GM21390 (cell line): ENCODE data around the gene MAP3K2.

Experiments used
- ATAC-seq: cut with Tn5 transposase; IDR thresholded peaks from one replicate; pipeline ENCODE4 v1.9.1; 2021; ENCODE audit not compliant: unreplicated experiment

Gene MAP3K2

DNA sequence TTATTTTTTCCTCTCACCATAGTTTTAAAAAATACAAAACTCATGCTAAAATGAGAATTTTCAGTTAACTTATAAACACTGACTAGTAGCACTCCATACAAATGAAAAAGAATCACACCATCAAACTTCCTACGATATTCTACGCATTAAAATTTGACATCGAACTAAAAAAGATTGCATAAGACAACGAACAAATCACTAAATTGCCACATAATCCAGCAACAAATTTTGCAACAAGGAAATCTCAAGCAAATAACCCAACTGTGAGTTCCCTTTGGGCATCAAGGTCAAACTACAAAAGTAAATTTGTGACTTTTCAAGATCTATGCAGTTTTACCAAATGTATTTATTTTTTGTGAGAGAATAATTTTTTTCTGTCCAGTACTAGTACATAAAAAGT is 1.5 kb downstream of the MAP3K2 start:
- no peak for ATAC-seq

DNA sequence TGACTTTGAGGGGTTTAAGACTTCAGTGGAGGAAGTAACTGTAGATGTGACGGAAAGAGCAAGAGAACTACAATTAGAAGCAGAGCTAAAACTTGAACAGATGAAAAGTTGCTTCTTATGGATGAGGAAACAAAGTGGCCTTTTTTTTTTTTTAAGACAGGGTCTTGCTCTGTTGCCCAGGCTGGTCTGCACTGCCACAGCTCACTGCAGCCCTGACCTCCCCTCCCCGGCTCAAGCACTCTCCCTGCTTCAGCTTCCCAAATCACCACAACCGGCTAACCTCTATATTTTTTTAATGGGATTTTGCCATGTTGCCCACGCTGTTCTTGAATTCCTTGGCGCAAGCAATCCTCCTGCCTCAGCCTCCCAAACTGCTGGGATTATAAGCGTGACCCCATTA is 3.2 kb downstream of the MAP3K2 start:
- no peak for ATAC-seq

DNA sequence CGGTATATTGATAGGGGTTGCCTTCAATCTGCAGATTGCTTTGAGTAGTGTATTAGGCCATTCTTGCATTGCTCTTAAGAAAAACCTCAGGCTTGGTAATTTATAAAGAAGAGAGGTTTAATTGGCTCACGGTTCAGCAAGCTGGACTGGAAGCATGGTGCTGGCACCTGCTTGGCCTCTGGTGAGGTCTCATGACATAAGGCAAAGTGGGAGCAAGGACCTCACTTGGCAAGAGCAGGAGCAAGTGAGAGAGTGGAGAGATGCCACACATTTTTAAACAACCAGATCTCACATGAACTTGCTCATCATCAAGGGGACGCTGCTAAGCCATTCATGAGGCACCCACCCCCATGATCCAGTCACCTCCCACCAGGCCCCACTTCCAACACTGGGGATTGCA is 4.9 kb downstream of the MAP3K2 start:
- no peak for ATAC-seq

DNA sequence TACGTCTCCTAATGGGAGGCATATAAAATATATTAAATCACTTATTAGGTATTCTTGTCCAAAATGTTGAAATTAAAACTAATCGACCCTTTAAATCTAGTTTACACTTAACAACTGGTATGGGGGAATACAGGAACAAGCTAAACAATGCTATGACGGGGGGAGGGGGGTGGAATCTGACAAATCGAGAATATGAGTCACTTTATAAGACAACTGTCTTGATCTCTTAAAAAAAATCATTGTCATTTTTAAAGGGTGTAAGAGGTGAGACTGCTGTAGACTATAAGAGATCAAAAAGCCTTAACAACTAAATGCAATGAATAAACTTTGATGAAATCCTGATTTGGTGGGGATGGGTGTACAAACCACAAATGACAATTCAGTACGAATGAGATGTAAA is 6.0 kb downstream of the MAP3K2 start:
- no peak for ATAC-seq

DNA sequence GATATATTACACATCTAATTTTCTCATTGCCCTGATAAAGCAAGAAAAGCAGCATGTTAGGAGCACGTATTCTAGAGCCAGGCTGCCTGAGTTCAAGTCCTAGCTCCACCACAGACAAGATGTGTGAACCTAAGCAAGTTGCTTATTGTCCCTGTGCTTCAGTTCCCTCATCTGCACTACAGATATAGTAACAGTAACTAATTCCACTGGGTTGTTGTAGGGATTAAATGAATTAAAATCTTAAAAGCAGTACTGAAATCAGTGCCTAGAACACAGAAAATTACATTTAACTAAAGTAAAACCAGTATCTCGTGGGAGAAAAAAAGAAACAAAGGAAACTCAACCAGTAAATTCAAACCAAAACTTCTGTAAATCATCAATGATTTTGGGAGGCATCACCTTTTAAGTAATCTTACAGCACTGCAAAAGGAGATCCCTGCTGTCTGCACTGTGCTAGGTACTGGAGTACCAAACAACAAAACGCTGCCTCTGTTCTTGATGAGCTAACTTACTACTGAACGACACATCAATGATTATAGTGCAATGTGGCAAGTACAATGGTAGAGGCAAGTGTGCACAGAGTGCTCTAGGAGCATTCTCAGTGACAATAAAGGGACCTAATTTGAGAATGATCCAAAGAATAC is 7.9 kb downstream of the MAP3K2 start:
- ATAC-seq, result no peak

DNA sequence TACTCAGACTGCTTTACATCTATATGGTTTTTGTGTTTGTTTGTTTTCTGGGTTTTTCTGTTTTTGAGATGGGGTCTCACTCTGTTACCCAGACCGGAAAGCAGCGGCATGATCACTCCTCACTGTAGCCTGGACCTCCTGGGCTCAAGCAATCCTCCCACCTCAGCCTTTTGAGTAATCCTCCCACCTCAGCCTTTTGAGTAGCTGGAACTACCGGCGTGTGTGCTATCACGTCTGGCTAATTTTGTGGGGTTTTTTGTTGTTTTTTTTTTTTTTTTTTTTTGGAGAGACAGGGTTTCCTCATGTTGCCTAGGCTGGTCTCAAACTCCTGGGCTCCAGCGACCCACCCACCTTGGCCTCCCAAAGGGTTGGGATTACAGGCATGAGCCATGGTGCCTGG is 9.1 kb downstream of the MAP3K2 start:
- ATAC-seq, result no peak

DNA sequence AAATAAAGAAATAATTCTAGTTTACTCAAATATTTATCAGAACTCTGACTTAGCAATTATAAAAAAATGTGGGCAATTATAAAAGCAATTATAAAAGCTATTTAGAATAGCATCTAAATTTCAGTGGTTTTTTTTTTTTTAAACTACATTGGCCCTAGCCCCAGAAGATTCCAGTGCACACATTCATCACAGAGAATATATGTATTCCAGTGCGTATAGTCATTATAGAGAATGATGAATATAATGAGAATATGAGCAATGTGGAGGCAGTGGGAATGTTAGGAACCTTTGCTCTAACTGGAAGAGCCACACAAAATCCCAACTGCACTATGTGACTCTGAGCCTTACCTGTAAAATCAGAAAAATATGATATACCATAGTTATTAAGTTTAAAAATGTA is 10.5 kb downstream of the MAP3K2 start:
- ATAC-seq, result no peak

DNA sequence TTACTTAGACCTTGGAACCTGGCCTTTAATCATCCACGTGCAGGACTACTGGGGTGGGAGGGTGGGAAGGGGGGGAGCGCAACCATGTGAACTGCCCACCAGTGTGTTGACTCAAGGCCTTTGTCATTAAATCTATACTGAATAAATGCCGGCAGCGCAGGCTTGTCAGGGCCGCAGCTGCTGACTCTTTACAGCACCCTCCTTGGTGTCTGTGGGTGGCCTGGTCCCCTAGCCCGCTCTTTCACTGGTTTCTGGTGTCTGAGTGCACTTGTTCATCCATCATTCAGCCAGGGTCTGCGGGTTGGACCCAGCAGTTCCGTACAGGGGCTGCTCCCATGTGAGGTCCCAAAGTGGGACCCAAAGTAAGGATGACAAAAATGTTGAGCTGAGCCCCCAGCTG is 11.5 kb downstream of the MAP3K2 start:
- ATAC-seq, result no peak

DNA sequence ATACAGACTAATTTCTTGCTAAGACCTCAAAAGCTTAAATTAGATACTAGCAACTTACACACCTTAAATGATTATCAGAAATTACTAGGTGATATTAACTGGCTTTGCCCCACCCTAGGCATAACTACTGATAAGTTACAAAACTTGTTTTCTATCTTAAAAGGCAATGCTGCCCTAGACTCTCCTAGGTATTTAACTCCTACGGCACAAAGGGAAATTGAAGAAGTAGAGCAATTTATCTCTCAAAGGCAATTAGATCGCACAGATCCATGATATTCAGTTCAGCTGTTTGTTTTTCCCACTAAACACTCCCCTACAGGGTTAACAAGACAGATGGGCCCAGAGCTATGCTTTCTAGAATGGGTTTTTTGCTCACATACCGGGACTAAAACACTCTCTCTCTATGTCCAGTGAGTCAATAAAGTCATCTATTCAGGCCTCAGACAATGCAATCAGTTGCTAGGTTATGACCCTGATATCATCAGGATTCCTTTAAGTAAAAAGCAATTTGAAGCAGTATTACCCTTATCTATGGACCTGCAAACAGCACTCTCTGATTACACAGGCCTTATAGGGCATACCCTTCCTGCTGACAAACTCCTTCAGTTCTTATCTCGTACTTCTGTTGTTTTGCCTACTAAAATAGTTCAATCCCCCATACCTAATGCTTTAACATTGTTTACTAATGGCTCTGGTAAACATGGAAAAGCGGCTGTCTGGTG is 14.3 kb downstream of the MAP3K2 start:
- no peak for ATAC-seq

DNA sequence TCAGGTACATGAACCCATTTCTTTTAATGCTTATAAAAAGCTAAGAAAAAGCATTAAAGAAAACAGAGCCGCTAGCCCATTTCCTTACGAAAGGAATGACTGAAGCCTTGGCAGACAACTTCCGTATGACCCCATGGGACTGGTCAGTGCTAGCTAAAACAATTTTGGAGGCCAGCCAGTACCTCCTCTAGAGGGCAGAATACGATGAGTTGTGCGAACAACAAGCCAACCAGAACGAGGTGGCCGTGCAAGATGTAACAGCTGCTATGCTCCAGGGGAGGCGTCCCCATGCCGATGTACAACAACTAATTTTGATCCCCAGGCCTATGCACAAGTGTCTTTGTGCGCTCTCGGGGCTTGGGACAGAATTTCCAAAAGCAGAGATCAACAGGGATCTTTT is 16.7 kb downstream of the MAP3K2 start:
- no peak for ATAC-seq

DNA sequence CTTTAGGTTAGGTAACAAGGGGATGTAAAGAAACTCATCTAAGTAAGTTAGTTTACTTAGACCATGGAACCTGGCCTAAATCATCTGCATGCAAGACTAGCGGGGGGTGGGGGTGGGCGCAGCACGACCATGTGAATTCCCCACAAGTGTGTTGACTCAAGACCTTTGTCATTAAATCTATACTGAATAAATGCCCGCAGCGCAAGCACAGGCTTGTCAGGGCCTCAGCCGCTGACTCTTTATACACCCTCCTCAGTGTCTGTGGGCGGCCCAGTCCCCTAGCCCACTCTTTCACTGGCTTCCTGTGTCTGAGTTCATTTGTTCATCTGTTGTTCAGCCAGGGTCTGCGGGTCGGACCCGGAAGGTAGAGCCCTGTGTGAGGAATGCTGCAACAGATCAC is 17.8 kb downstream of the MAP3K2 start:
- ATAC-seq, result no peak

DNA sequence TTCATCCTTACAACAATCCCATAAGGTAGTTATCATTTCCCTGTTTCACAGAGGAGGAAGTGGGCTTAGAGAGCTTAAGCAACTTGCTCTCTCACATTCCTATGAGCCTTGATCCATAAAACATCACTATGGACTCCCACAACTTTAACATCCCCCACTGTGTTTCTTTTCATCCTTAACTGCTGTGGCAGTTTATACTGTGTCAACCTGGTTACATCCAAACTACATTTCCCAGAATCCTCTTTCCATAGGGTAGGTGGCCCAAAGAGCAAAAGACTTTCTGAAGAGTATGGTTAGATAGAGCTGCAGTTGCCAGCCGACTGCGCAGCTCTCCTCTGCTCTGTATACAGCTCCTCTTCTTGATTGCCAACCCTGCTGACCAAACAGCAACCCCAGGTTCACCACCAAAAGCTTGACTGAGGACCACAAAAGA is 22.5 kb downstream of the MAP3K2 start:
- ATAC-seq, result no peak

DNA sequence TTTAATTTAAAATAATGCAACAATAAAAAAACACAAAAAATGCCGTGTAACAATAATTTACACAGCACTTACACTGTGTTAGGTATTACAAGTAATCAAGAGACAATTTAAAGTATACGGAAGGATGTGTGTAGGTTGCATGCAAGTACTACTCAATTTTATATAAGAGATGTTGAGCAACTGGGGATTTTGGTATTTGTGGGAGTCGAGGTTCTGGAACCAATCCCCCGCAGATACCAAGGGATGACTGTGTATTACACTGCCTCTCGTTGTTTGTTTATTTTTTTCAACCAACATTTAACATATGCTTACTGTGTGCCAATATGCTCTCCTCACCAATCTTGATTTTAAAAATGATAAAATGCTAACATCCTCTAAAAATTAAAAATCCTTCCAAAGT is 24.8 kb downstream of the MAP3K2 start:
- no peak for ATAC-seq

DNA sequence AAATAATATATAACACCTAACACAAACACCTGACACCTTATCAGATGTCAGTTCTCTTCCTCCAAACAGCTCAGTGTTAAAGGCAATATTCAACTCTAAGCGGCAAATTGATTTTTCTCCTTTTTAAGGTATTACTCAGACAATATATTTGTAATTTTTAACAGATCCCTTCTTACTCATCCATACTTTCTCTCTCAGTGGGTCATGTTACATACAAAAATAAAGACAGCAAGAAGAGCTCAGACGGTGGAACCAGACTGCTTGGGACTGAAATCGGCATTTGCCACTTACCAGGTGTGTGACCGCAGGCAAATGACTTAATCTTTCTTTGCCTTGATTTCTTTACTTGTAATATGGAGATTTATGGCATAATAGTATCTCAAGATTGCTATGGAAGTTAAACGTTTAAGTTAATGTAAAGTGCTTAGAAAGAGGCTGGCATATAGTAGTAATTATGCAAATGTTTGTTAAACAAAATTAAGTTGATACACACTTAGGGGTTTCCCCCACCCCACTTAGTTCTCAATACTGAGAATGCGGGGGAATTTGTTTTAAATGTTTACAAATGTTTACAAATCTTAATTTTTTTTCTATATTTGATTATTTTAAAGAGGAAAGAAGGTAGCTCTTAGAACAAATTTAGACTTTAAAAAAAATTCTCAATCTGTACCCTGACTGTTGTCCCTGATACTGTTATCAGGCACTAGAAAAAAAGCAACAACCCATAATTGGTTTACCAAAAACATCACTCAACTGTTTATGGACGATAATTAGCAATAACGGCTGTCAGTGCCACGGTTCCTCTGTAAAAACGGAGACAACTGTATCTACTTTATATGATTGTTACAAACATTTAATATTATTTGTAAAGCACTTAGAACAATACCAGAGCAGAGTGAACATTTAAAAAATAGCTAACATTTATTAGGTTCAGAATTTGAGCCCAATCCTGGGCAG is 25.6 kb downstream of the MAP3K2 start:
- no peak for ATAC-seq

DNA sequence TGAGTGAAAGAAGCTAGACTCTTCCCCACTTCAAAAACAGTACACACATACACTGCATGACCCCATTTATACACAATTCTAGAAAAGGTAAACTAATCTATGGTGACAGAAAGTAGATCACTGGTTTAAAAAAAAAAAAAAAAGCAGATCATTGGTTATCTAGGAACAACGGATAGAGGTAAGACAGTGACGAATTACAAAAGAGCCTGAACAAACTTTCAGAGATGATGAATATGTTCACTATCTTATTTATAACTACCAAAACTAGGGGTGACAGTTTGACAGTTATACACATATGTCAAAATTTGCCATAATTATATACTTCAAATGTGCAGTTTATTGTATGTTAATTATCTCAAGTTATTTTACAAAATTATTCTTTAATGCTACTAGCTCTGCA is 27.5 kb downstream of the MAP3K2 start:
- ATAC-seq, result no peak

DNA sequence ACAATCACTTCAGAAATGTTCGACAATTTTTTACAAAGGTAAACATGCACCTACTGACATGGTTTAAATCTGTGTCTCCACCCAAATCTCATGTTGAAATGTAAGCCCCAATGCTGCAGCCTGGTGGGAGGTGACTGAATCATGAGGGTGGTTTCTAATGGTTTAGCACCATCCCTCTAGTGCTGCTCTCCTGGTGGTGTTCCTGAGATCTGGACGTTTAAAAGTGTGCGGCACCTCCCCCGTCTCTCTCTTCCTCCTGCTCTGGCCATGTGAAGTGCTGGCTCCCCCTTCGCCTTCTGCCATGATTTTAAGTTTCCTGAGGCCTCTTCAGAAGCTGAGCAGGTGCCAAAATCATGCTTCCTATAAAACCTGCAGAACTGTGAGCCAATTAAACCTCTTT is 28.3 kb downstream of the MAP3K2 start:
- ATAC-seq, result no peak

DNA sequence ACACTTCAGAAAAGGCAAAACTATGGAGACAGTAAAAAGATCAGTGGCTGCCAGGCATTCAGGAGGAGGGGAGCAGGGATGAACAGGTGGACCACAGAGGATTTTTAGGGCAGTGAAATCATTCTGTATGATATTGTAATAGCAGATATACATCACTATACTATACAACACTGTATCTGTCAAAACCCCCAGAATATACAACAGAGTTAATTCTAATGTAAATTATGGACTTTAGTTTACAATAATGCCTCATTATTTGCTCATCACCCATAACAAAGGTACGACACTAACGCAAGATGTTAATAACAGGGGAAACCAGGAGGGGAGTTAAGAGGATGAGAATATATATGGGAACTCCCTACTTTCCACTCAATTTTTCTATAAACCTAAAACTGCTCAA is 28.8 kb downstream of the MAP3K2 start:
- ATAC-seq, result no peak

DNA sequence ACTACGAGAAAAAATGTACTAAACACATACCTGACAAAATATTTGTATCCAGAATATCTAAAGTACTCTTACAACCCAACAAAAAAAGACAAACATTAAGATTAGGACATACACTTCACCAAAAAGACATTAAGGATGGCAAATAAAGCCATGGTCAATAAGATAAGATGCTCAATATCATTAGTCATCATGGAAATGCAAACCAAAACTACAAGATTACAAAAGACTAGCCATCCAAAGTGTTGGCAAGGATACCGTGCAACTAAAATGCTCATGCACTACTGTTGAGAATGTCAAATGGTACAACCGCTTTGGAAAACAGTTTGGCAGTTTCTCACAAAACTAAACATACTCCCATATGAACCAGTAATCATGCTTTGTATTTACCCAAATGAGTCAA is 29.7 kb downstream of the MAP3K2 start:
- ATAC-seq, result no peak

DNA sequence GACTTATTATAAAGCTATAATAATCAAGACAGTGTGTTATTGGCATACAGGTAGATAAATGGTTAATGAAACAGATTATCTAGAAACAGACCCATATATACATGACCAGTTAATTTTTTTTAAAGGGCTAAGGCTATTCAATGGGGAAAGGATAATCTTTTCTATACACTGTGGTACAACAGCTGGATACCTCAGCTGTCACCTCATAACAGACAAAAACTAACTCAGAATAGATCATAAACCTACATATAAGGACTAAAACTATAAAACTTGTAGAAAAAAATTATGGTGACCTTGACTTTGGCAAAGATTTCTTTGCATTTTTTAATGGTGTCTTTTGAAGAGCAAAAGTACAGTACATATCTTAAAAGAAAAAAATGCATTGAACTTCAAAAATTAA is 30.2 kb downstream of the MAP3K2 start:
- no peak for ATAC-seq

DNA sequence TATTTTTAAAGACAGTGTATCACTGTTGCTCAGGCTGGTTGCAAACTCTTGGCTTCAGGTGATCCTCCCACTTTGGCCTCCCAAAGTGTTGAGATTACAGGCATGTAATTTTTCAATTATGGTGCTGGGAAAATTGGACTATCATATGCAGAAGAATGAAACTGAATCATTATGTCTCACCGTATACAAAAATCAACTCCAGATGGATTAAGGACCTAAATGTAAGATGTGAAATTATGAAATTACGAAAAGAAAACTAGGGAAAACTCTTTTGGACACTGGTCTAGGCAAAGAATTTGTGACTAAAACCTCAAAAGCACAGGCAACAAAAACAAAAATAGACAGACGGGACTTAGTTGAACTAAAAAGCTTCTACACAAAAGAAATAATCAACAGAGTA is 31.2 kb downstream of the MAP3K2 start:
- no peak for ATAC-seq

DNA sequence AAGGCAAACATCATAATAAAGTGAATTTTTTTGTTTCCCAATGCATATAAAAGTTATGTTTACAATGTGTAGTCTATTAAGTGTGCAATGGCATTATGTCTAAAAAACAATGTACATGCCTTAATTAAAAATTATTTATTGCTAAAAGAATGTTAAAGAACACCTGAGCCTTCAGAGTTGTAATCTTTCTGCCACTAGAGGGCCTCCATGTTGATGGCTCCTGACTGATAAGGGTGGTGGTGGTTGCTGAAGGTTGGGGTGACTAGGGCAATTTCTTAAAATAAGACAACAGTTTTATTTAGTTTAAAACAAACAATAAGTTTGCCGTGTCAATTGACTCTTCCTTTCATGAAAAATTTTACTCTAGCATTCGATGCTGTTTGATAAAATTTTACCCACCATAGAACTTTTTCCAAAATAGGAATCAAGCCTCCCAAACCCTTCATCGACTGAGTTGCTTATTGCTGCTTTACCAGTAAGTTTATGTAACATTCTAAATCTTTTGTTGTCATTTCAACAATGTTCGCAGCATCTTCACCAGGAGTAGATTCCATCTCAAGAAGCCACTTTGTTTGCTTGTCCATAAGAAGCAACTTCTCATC is 32.3 kb downstream of the MAP3K2 start:
- peak; percentile 66 for ATAC-seq
